Measurements from ENCODE around the gene DTX3. TPM values are rescaled to one million over a fixed set of nuclear protein-coding genes. Genes with fewer than 3 reads are reported as not detected.

Gene DTX3
- total RNA-seq, 2 donors from 2014 or later: 42.2 to 59.9 TPM

DNA sequence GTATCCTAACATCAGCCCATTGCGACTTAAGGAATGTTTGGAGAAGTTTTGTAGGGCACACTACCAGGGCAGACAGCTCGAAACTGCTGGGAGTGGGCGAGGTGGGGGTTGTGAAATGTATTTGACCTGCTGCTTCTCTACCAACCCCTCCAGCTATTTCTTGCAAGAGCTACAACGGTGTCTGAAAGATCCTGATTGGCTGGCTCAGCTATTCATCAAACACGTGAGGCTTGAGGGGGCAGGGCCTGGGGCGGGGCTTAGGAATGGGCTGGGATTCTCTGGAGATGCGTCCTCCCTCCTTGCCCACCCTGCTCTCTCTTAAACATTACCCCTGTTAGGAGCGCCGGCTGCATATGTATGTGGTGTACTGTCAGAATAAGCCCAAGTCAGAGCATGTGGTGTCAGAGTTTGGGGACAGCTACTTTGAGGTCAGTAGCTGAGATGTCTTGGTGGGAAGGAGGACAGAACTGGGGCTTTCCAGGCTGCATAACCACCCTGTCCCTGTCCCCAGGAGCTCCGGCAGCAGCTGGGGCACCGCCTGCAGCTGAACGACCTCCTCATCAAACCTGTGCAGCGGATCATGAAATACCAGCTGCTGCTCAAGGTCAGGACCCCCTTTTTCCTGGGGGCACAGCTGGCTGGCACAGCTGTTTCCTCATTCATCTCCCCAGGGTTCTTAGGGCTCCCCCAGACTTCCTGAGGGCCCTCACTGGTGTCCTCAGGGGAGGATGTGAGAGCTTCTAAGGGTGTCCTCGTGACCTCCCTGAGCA lies 9.7 kb downstream of the DTX3 start:
- intact Hi-C loops (cut with DNase I): no loop called here
- no peak for DNase-seq (ENCODE audit: low spot score)
- Histone ChIP-seq H3K27ac (no peak overlapping the region), H3K9me3 (no peaks in the 10 kb centered on the region), H3K27me3 (replicated peaks; ENCODE audit: insufficient read depth) (no peaks in the 10 kb centered on the region), H3K36me3 (peaks cover 0 to 6% of the 10 kb centered on the region in 2 donors), H3K4me1 (replicated peaks) (no peaks in the 10 kb centered on the region), H3K4me3 (no peak overlapping the region)
- TF ChIP-seq CTCF (IDR thresholded peaks at IDR 0.05) (no peak), POLR2A (IDR thresholded peaks at IDR 0.05) (no peak), POLR2AphosphoS5 (IDR thresholded peaks at IDR 0.05) (no peak)
- 62% methylated on average over 14 of the region's 14 CpGs for WGBS

GRCh38 chr12:57614948-57615500 lies 10.4 kb downstream of the DTX3 start:
- Histone ChIP-seq H3K4me1 (replicated peaks) (no peaks in the 10 kb centered on the region), H3K9me3 (no peaks in the 10 kb centered on the region), H3K4me3 (no peak overlapping the region), H3K27me3 (replicated peaks; ENCODE audit: insufficient read depth) (no peaks in the 10 kb centered on the region), H3K36me3 (peaks cover 0 to 6% of the 10 kb centered on the region in 2 donors), H3K27ac (no peak overlapping the region)
- intact Hi-C loops (cut with DNase I): no loop called here
- TF ChIP-seq POLR2AphosphoS5 (IDR thresholded peaks at IDR 0.05) (no peak), CTCF (IDR thresholded peaks at IDR 0.05) (no peak), POLR2A (IDR thresholded peaks at IDR 0.05) (no peak)
- WGBS: 81% methylated on average over 11 of the region's 11 CpGs
- DNase-seq (ENCODE audit: low spot score): no peak

DNA sequence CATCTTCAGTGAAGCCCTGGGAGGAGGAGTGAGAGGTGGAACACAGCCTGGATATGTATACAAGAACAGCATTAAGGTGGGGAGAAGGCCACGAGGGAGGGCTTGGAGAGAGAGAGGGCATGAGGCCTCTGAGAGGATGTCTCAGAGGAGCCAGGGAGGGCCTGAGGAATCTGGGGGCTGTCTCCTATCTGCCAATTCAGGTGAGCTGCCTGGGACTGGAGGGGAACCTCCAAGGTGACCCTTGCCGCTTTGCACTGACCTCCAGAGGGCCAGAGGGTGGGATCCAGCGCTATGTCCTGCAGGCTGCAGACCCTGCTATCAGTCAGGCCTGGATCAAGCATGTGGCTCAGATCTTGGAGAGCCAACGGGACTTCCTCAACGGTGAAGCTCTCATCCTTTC lies 11.0 kb downstream of the DTX3 start:
- H3K4me1 ChIP-seq (replicated peaks): no peaks in the 10 kb centered on the region
- H3K4me3 ChIP-seq: no peak overlapping the region
- DNase-seq (ENCODE audit: low spot score): no peak
- no peak for TF ChIP-seq POLR2A (IDR thresholded peaks at IDR 0.05)
- TF ChIP-seq CTCF (IDR thresholded peaks at IDR 0.05): no peak
- TF ChIP-seq POLR2AphosphoS5 (IDR thresholded peaks at IDR 0.05): no peak
- peaks cover 0 to 6% of the 10 kb centered on the region in 2 donors for H3K36me3 ChIP-seq
- H3K9me3 ChIP-seq: no peaks in the 10 kb centered on the region
- H3K27me3 ChIP-seq (replicated peaks; ENCODE audit: insufficient read depth): no peaks in the 10 kb centered on the region
- 86% methylated on average over 5 of the region's 5 CpGs for WGBS
- no peak overlapping the region for H3K27ac ChIP-seq
- intact Hi-C loops (cut with DNase I): no loop called here

DNA sequence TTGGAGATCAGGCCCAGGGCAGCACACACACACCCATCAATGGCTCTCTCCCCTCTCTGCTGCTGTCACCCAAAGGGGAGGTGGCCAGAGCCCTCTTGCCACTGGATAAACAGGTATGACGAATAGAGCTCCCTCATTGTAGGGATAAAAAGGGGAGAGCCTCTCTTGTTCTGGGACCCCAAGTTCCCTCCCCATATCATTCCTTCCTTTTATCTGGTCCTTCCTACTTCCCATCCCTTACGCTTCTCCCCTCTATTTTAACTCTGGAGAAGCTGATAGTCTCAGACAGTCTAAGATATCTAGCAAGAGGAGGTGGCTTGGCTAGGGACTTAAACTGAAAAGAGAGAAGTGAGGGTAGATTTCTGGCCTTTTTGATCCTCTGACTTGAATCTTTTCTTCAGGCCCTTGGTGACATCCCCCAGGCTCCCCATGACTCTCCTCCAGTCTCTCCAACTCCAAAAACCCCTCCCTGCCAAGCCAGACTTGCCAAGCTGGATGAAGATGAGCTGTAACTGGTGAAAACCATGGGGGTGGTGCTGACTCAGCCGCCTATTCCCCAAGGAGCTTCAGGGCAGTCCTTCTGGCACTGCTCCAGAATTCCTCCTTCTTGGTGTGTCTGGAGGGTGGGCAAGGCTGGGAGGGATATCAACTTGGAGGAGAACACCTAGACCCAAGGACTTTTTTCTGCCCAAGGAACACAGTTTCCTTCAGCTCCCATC lies 11.9 kb downstream of the DTX3 start:
- TF ChIP-seq POLR2AphosphoS5 (IDR thresholded peaks at IDR 0.05): no peak
- no peak for TF ChIP-seq POLR2A (IDR thresholded peaks at IDR 0.05)
- TF ChIP-seq CTCF (IDR thresholded peaks at IDR 0.05): no peak
- Histone ChIP-seq H3K27ac (no peak overlapping the region), H3K9me3 (no peaks in the 10 kb centered on the region), H3K4me3 (no peak overlapping the region), H3K27me3 (replicated peaks; ENCODE audit: insufficient read depth) (no peaks in the 10 kb centered on the region), H3K36me3 (peaks cover 0 to 6% of the 10 kb centered on the region in 2 donors), H3K4me1 (replicated peaks) (peaks cover 7% of the 10 kb centered on the region)
- DNase-seq (ENCODE audit: low spot score): no peak
- WGBS: 74% methylated on average over 3 of the region's 3 CpGs
- intact Hi-C loops (cut with DNase I): no loop called here
